GM19467 (cell line): ENCODE measurements around the gene ATP6V0E1.
"Not testable (repeated sequence)": the region's sequence is repeated elsewhere in the genome, so short reads cannot be mapped to it uniquely, and the experiment has no call there.

Experiments used
- ATAC-seq: cut with Tn5 transposase; IDR thresholded peaks from one replicate; pipeline ENCODE4 v1.9.1; 2021; ENCODE audit warnings: mild to moderate bottlenecking, moderate library complexity; ENCODE audit not compliant: unreplicated experiment

The ATP6V0E1 gene

DNA sequence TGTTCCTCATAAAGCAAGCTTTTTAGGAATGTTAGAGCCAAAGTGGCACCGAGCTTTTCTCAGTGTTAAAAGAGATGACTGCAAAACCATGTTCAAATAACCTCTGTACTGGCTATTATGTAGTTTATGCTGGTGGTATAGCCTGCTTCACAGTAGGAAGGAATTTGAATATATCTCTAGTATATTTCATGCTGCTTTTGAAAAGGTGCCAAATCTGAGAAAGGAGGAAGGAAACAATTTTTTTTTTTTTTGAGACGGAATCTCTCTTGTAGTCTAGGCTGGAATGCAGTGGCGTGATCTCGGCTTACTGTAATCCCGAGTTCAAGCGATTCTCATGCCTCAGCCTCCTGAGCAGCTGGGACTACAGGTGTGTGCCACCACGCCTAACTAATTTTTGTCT, 86.1 kb downstream of the ATP6V0E1 start:
- ATAC-seq = no peak

GRCh38 chr5:173075137-173075843, 91.7 kb downstream of the ATP6V0E1 start:
- ATAC-seq = no peak

- no peak for ATAC-seq
Measured at GRCh38 chr5:173075970-173076369, 92.4 kb downstream of the ATP6V0E1 start.

GRCh38 chr5:173076471-173076870, 92.9 kb downstream of the ATP6V0E1 start:
- ATAC-seq = not testable (repeated sequence)

GRCh38 chr5:173078878-173079277, 95.3 kb downstream of the ATP6V0E1 start:
- ATAC-seq = no peak
